Activated CD8-positive, alpha-beta memory T cell treated with anti-CD3 and anti-CD28 coated beads, Interleukin-2, amount 50 U/mL, for 24 hours (primary cell): ENCODE measurements around the gene HAUS7.
"Not testable (repeated sequence)": the region's sequence is repeated elsewhere in the genome, so short reads cannot be mapped to it uniquely, and the experiment has no call there.

ENCODE experiments used
- DNase-seq: peaks from one replicate; pipeline ENCODE4 v3.0.0-alpha.2; 2020; ENCODE audit errors: extremely low read depth

HAUS7 gene

GRCh38 chrX:153409414-153410101 lies 60.8 kb downstream of the HAUS7 start:
- no peak for DNase-seq

GRCh38 chrX:153408871-153409351 lies 61.5 kb downstream of the HAUS7 start:
- no peak for DNase-seq

GRCh38 chrX:153408221-153408721 lies 62.1 kb downstream of the HAUS7 start:
- no peak for DNase-seq

GRCh38 chrX:153407736-153408135 lies 62.6 kb downstream of the HAUS7 start:
- no peak for DNase-seq

- DNase-seq: no peak
Measured at GRCh38 chrX:153406903-153407302, 63.5 kb downstream of the HAUS7 start.

GRCh38 chrX:153406011-153406410 lies 64.4 kb downstream of the HAUS7 start:
- no peak for DNase-seq

- no peak for DNase-seq
Measured at GRCh38 chrX:153405426-153405825, 65.0 kb downstream of the HAUS7 start.

- not testable (repeated sequence) for DNase-seq
Measured at GRCh38 chrX:153404333-153404732, 66.0 kb downstream of the HAUS7 start.

- no peak for DNase-seq
Measured at GRCh38 chrX:153401133-153401764, 69.1 kb downstream of the HAUS7 start, which contains the start of gene PNMA6E. Gene PNMA6E (minus strand): TSS chrX:153401350. CDS start chrX:153398849, 2,501 bp downstream.

GRCh38 chrX:153400146-153401132 lies 69.9 kb downstream of the HAUS7 start:
- DNase-seq: peak; percentile 2

- DNase-seq: no peak
Measured at GRCh38 chrX:153398275-153398960, 72.0 kb downstream of the HAUS7 start.
